Fibroblast of skin of left biceps (primary cell): ENCODE results near the gene LIN7A.
"Not testable (repeated sequence)": the region's sequence is repeated elsewhere in the genome, so short reads cannot be mapped to it uniquely, and the experiment has no call there.

Source experiments
- DNase-seq, 2 experiments: peaks; one replicate each; pipeline ENCODE4 v3.0.0-alpha.2; 2013; ENCODE audit warnings: low read depth in 2 of 2

LIN7A gene

DNA sequence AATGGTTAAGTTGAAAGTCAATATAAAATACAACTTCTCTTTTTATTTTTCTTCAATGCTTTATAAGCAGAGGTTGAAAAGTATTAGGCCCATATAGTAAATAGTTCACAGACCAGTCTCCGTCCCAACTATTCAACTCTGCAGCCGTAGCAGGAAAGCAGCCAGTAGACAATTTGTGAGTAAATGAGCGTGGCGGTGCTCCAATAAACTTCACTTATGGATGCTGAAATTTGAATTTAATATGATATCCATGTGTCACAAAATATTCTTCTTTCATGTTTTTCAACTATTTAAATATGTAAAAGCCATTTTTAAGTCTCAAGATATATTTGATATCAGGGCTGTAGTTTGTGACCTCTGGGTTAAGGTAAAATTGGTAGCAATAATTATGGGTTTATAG, 17.7 kb downstream of the LIN7A start:
- no peak for DNase-seq

DNA sequence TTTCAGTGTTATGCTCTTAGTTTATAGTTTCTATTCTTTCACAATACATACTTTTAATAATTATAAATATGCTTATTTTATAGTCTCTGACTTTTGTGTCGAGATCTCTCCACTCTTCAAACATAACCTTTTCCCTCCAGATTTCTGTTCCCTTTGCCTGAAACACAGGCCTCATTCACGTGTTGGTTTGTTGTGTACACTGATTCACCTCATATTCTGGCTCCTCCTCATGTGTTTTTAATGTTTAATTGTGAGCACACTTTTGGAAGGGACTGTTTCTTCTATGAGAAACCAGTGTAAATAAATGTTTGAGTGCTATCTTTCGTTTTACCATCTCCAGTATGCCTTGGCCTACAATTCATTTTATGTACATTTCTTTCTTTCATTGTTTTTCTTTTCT, 20.1 kb downstream of the LIN7A start:
- DNase-seq, result no peak

DNA sequence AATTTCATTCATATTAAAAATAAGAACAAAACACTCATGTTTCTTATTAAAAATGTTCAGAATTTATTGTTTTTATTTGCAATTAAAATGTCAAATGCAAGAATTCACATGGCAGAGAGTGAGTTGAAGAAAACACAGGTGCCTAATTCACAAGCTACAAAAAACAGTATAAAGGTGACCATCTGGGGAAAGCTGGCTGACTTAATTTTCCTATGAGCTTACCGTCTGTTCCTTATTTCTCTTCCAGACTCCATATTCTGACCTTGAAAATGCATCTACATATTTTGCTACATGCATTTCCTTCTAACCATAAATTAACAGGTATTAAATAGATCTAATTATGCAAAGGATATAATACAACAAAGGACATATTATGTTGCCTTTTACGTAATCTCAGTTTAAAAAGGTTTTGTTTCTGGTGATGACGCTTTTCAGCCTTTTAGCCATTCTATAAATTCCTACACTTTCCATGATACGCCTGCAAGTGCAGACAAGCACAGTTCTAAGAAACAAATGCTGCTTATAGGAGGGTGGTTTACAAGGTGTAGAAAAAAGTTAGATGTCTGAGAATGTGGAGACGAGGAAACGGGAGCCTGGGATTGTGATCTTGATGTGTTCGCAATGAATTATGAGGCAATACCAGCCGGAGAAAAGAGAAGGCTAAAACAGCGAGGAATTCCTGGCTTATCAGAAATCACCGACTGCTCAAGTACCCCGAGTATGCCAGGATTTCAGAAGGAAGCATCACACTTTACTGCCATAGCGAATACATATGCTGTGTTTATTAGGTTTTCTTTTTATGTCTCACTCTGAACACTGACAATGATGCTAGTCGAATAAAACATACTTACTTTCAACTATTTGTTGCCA, 24.6 kb downstream of the LIN7A start:
- no peak for DNase-seq

DNA sequence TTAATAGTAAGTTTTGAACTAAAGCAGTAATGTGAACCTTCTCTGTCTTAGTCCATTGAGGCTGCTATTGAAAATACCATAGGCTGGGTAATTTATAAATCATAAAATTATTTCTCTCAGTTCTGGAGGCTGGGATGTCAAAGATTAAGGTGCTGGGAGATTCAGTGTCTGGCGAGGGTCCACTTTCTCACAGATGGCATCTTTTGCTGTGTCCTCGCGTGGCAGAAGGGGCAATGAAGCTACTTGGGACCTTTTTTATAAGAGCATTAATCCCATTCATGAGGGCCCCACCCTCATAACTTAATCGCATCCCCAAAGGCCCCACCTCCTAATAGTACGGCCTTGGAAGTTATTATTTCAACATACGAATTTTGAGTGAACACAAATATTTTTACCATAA, 28.4 kb downstream of the LIN7A start:
- DNase-seq, result no peak

DNA sequence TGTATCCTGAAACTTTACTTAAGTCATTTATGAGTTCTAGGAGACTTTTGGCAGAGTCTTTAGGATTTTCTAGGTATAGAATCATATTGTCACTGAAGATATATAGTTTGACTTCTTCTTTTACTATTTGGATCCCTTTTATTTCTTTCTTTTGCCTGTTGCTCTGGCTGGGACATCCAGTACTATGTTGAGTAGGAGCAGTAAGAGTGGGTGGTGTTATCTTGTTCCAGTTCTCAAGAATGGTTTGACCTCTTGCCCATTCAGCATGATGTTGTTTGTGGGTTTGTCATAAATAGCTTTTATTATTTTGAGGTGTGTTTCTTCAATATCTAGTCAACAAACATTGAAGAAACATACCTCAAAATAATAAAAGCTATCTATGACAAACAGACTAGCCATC, 35.0 kb downstream of the LIN7A start:
- DNase-seq, result no peak

DNA sequence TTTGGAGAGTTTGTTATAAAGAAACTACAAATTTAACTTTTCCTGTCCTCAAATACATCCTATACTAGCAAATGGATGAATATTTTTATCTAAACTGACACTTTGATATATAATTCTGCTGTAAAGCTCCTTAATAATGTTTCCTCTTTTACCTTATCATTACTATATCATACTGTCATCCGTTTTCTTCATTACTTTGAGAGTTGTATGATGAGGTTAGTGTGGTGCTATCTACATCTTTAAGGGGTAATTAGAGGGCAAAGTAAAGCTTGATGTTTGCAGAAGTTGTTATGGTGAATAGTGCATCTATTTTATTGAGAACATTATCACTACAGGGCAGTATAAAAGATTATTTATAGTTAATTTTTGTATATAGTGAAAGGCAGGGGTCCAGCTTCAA, 36.1 kb downstream of the LIN7A start:
- no peak for DNase-seq

DNA sequence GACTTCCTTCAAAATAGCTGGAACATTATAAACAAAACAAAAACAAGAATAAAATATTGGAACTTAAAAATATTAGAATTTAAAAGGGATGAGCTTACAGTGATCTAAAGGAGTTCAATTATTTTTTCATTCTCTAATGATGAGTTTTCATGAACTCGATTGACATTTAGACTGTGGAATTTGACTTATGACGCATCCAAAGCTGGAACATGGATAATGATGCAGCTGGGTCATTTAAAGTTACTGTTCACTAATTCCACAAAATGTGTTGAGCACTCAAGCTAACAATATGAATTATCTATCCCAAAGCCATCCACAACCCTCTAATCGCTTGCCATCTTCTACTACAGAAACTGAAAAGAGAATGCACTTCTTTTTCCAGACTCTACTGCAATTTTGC, 42.5 kb downstream of the LIN7A start:
- no peak for DNase-seq

DNA sequence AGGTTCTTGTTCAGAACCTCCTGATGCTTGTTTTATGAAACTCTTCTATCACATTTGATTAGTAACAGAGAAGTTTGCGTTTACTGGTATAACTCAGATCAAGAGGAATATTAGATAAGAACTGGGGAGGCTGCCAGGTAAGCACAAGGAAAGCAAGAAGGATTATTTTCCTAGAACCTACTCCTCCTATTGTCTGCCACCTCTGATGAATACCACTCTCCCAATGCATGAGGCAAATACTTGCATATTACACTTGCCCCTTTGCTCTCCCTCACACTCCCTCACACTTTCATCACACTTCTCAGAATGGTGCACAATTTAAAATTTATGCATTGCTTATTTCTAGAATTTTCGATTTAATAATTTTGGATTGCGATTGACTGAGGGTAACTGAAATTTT, 43.6 kb downstream of the LIN7A start:
- DNase-seq, result no peak

DNA sequence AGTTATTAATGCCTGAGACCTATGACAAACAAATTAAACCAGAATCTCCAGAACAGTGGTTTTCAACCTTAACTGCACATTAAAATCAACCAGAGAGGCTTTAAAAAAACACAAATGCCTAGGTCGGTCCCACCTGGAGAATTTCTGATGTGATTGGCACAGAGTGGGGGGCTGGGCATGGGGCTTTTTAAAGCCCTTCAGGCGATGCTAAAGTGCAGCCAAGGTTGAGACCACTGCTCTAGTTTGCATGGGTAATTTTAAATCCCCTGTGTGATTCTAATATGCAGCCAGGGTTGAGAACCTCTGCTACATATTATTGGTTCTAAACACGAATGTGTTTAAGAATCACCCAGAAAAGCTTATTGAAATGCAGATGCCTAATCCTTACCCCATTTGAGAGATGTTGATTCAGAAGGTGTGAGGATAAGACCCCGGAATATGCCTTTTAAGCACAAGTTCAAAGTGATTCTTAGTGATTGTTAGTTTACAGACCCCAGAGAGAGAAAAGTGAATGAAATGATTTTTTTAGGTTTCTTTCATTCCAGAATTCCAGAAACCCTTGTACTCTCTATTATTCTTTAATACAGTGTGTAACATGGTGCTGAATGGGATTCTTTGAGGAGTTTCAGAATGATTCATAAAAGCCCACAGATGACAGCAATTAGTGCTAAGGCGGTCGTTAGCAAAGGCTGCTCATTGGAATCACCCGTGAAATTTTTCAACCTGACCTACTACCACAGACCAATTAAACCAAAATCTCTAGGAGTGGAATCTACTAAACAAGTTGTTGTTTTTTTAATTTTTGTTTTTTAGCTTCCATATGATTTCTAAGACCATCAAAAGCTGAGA, 44.9 kb downstream of the LIN7A start:
- DNase-seq, result peak; percentile 45 to 56

DNA sequence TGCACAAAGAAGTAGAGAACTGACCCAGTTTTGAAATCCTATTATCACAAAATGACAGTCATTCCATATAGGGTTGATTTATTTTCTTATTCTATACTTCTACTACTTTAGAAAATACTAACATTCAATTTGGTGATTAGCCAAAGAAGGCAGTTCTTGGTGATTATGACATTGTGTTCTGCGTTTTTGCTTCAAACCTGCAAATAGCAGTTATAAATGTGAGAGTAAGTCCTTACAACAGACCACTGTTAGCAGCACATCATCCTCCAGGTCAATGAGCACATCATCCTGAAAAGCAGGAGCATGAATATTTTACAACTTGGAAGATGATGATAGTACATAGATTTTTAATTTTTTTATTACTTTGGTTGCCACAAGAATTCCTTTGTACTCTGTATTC, 53.1 kb downstream of the LIN7A start:
- no peak for DNase-seq

DNA sequence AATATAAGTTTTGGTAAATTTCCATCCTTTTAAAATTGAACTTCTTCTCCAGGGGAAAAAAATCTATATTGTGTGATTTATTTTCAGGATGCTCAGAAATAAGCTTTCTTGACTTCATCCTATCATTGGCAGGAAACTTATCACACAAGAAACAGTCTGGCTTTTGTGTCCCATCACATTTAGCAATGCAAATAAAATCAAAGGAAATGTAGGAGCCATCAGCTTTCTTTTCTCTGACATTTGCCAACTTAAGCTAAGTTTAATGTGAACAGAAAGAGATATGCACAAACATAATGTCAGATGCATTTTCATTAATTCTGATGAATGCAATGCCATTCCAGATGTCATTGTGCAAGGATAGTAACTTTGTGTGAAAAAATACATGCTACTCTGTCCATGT, 56.6 kb downstream of the LIN7A start:
- DNase-seq, result no peak

DNA sequence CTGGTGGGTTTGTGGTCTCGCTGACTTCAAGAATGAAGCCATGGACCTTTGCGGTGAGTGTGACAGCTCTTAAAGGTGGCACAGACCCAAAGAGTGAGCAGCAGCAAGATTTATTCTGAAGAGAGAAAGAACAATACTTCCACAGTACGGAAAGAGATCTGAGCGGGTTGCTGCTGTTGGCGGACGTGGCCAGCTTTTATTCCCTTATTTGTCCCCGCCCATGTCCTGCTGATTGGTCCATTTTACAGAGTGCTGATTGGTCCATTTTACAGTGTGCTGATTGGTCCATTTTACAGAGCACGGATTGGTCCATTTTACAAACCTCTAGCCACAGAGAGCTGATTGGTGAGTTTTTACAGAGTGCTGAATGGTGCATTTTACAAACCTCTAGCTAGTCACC, 59.3 kb downstream of the LIN7A start:
- not testable (repeated sequence) for DNase-seq

DNA sequence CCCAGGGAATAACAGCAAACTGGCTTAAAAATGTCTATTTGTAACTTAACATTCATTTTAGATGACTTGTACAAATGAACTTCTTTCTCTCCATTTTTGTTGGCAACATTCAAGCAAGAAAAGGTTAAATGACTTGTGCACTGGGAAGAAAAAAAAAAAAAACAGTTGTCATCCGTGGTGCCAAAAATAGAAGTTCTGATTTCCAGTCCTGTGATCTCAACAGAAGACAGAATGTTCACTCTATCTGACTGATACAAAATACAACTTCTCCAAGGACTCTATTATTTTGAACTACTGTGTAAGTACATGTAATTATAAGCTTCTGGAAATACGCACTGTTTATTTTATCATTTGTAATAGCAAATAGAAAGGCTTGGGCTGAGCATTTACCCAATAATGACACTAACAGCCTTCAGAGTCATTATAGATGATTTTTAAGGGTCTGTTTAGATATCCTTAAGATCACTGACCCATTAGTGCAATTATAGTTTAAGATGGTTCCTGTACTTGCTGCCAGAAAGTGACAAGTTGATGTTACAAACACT, 59.9 kb downstream of the LIN7A start:
- DNase-seq, result no peak

DNA sequence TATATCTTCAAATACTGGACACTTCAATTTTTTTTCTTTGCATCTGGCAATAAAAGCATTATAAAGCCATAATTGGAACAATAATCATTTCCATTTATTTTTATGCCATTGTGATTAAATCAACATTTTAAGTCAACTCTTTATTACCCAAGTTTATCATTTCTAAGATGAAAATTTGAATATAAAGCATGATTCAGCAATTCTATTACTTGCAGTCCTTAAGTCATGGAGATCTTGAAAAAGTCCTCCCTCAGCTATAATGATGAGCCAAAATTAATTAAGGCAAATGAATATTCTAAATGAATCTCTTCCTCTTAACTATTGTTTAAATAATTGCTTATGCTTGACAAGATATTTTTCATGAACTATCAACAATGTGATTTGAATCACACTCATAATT, 65.7 kb downstream of the LIN7A start:
- no peak for DNase-seq

DNA sequence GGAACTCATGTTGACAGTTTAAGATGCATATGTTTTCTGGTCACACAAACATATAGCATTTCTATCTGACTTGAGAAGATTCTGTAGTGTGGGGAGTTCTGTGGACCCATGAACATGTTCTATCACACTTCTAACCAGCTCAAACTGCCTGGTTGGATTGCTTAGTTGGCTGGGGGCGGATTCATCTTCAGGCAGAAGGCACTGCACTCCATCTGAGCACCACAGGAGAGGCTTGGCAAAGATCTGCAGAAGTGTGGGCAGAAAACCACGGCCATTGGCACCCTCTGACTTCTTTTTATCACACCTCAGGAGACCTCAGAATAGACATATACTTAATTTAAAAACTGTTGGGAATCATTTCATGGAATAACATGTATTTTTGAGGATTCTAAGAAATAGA, 68.5 kb downstream of the LIN7A start:
- no peak for DNase-seq

DNA sequence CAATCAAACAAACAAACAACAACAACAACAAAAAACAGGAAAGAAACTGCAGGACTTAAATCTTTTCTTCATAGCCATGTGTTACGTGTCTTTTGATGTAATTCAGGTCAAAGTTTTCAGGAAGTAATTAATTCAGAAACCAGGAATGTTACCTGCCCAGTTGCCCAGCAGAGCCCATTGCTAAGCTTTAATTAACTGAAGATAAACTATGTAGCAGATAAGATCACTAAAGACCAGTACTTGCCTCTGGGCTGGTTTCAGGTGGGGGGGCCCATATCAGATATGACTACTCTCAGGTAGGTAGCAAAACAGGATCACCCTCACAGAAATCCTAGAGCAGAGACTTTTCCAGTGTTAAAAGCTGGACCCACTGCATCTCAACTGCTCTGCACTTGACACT, 69.2 kb downstream of the LIN7A start:
- DNase-seq, result no peak

DNA sequence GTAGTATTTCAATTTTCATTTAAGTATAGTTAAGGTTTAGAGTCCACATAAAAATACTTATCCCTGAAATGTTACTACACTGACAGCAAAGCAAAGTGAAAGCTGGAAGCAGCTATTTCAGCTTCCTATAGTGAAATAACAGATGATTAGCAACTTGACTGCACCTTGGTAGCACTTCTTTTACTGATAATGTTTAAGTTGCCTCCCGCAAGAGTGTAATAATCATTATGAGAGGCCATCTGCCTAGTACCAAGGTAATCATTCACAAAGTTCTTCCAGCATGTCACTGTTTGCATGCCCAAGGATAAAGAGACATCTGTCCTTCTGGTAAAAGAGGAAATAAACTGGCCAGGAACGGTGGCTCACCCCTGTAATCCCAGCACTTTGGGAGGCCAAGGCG, 69.8 kb downstream of the LIN7A start:
- no peak for DNase-seq

DNA sequence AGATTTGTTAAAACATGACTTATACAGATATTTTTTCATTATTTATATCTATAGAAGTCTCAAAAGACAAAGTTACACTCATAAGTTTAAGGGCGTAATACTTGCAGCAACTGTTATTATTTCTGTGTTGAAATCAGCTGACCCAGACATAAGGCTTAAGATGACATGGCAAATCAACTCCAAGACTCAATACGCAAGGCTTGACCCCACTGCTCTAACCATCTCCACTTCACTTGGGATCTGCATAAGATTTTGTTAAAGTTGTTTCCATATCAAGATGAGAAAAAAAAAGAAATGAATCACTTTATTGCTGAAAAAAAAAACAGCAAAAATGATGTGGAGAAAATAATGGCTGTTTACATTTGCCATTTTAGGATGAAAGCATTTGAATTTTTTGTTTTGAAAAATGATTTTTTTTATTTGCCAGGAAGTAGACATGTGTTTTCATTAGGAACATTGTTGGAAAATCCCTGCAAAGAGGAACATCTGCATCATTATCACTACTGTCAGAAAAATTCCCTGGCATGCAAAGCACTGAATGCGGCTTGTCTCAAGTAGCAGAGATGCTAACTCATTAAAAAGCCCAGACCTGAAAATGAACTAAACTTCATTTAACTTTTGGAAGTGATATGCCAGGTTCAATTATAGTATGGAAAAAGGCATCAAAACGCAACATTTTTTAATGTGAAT, 73.5 kb downstream of the LIN7A start:
- no peak for DNase-seq

DNA sequence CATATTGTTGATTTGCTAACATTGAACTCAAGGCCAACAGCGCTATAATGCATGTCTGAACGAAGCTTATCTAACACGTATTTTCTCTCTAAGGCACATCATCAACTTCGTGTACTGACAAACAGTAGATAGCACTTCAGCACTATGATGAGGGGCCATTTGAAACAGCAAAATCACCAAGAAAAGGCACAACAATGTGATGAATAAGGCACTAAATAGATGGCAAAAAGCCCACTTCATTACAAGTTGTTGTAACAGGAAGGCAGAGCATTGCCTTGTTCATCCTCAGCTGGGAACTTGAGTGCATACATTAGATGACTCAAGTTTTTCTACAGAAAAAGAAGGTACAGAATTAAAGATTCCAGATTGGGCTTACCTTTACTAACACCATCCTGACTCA, 75.2 kb downstream of the LIN7A start:
- no peak for DNase-seq

DNA sequence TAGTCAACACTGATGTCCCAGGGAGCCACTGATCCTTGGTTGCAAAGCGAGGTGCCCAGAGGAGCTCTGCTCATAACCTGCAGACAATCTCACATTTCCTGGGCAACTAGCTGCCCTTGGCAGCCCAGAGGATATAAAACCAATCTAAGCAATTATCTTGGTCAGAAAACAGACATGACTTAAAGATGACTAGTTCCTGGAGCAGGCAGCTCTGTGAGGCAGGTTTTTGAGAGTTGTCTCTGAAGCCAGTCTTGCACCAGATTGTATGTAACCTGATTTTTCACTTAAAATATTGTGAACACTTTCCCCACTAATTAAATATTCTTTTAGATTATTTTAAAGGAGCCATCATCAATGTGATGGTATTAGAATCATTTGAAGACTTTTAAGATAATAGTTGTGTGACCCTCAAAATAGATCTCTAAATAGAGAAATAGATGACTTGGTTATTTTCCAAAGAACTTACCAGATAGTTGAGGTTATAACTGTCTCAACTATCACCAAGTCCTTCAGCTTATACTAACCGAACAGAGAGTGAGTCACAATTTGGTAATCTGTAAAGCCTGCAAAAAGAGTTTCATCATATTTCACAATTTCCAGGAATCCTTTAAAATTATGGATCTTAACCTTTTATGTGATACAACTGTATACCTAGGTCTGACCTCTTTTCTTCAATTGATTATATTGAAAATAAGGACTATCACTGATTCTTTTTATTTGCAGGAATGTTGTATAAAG, 75.9 kb downstream of the LIN7A start:
- DNase-seq, result peak in 1 of 2 experiments; percentile 54

DNA sequence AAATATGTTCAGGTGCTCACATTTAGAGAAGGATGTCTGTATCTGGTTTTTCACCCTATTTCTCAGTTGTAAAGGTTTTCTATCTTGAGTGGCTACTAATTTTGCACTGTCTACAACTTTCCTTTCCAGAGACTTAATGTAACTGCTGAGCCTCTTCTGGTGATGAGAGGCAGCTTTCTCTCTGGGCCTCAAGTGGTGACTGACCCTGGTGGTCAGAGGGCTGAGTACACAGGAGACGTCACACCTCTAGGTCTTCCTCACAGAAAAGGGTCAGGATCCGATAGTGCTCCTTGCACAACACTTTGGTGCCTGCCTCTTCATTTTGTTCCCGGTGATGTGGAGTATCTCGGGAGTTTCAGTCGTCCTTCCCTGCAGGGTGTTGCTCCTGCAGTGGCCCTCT, 76.8 kb downstream of the LIN7A start:
- DNase-seq, result no peak

DNA sequence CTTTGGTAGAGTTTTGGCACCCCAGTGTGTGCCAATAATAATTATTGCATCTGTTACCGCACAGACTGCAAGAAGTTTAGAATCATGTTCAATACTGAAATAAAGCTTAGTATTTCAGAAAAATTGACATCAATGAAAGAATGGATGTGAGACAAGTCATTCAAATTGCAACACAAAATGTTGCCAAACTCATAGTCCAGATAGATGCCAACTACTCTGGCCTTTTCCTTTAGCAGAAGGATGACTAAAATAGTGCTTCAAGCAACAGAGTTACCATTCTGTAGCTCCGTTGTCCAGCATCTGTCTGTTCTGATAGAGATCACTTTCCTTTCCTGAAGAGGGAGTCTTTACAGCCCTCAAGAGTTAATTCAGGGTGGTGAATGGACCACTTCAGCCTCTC, 77.5 kb downstream of the LIN7A start:
- DNase-seq, result no peak
